HUES48 (cell line): ENCODE results near the gene GOLGA3.
"Not testable (repeated sequence)": the region's sequence is repeated elsewhere in the genome, so short reads cannot be mapped to it uniquely, and the experiment has no call there.

ENCODE experiments used
- H3K27ac ChIP-seq: one replicate; pipeline ENCODE4 v1.7.0; 2013; ENCODE audit warnings: low read depth, low read length, inconsistent platforms
- H3K27me3 ChIP-seq: 2 replicates; pipeline ENCODE4 v1.6.1; 2013; ENCODE audit warnings: mild to moderate bottlenecking, low read length; ENCODE audit not compliant: control insufficient read depth, insufficient read depth
- H3K36me3 ChIP-seq: 2 replicates; pipeline ENCODE4 v1.6.1; 2013; ENCODE audit warnings: low read length; ENCODE audit not compliant: control insufficient read depth, insufficient read depth
- H3K4me1 ChIP-seq: 2 replicates; pipeline ENCODE4 v1.6.1; 2013; ENCODE audit warnings: mild to moderate bottlenecking, low read length; ENCODE audit not compliant: control insufficient read depth, insufficient read depth
- H3K4me3 ChIP-seq: 2 replicates; pipeline ENCODE4 v1.5.1; 2013; ENCODE audit warnings: mild to moderate bottlenecking, low read depth, low read length
- H3K9ac ChIP-seq: 2 replicates; pipeline ENCODE4 v1.6.1; 2013; ENCODE audit warnings: mild to moderate bottlenecking, low read depth, low read length, moderate library complexity
- H3K9me3 ChIP-seq: 2 replicates; pipeline ENCODE4 v1.6.1; 2013; ENCODE audit warnings: low read length; ENCODE audit not compliant: control insufficient read depth, insufficient read depth

The GOLGA3 gene

GRCh38 chr12:132788375-132789098 lies 40.1 kb downstream of the GOLGA3 start:
- no peak overlapping the region for H3K9ac ChIP-seq
- no peak overlapping the region for H3K27ac ChIP-seq
- H3K9me3 ChIP-seq, result no peaks in the 10 kb centered on the region
- no peaks in the 10 kb centered on the region for H3K27me3 ChIP-seq
- H3K36me3 ChIP-seq, result peaks cover 49% of the 10 kb centered on the region
- H3K4me3 ChIP-seq, result no peak overlapping the region
- H3K4me1 ChIP-seq, result no peaks in the 10 kb centered on the region

GRCh38 chr12:132787877-132788276 lies 40.8 kb downstream of the GOLGA3 start:
- H3K9ac ChIP-seq, result no peak overlapping the region
- no peak overlapping the region for H3K4me3 ChIP-seq
- H3K36me3 ChIP-seq, result peaks cover 56% of the 10 kb centered on the region
- H3K27me3 ChIP-seq, result no peaks in the 10 kb centered on the region
- no peak overlapping the region for H3K27ac ChIP-seq
- H3K9me3 ChIP-seq, result no peaks in the 10 kb centered on the region
- no peaks in the 10 kb centered on the region for H3K4me1 ChIP-seq

GRCh38 chr12:132786192-132786591 lies 42.5 kb downstream of the GOLGA3 start:
- H3K4me1 ChIP-seq, result no peaks in the 10 kb centered on the region
- H3K9ac ChIP-seq, result no peak overlapping the region
- H3K36me3 ChIP-seq, result peaks cover 64% of the 10 kb centered on the region
- no peaks in the 10 kb centered on the region for H3K27me3 ChIP-seq
- no peaks in the 10 kb centered on the region for H3K9me3 ChIP-seq
- H3K27ac ChIP-seq, result no peak overlapping the region
- no peak overlapping the region for H3K4me3 ChIP-seq

- Histone ChIP-seq H3K4me1 (no peaks in the 10 kb centered on the region), H3K4me3 (no peak overlapping the region), H3K36me3 (peaks cover 76% of the 10 kb centered on the region), H3K9me3 (no peaks in the 10 kb centered on the region), H3K27me3 (no peaks in the 10 kb centered on the region), H3K9ac (no peak overlapping the region), H3K27ac (no peak overlapping the region)
Measured at GRCh38 chr12:132784580-132784979, 44.1 kb downstream of the GOLGA3 start.

GRCh38 chr12:132783917-132784531 lies 44.6 kb downstream of the GOLGA3 start:
- Histone ChIP-seq H3K27me3 (no peaks in the 10 kb centered on the region), H3K4me3 (no peak overlapping the region), H3K36me3 (peaks cover 71% of the 10 kb centered on the region), H3K9ac (no peak overlapping the region), H3K9me3 (no peaks in the 10 kb centered on the region), H3K27ac (no peak overlapping the region), H3K4me1 (no peaks in the 10 kb centered on the region)

GRCh38 chr12:132781938-132782337 lies 46.7 kb downstream of the GOLGA3 start:
- no peaks in the 10 kb centered on the region for H3K27me3 ChIP-seq
- peaks cover 80% of the 10 kb centered on the region for H3K36me3 ChIP-seq
- no peak overlapping the region for H3K4me3 ChIP-seq
- H3K9me3 ChIP-seq, result no peaks in the 10 kb centered on the region
- no peak overlapping the region for H3K27ac ChIP-seq
- H3K9ac ChIP-seq, result no peak overlapping the region
- no peaks in the 10 kb centered on the region for H3K4me1 ChIP-seq

GRCh38 chr12:132779781-132780353 lies 48.8 kb downstream of the GOLGA3 start:
- Histone ChIP-seq H3K4me3 (no peak overlapping the region), H3K27ac (no peak overlapping the region), H3K9me3 (no peaks in the 10 kb centered on the region), H3K27me3 (no peaks in the 10 kb centered on the region), H3K36me3 (peaks cover 84% of the 10 kb centered on the region), H3K9ac (no peak overlapping the region), H3K4me1 (no peaks in the 10 kb centered on the region)

- H3K9ac ChIP-seq, result no peak overlapping the region
- no peaks in the 10 kb centered on the region for H3K27me3 ChIP-seq
- H3K27ac ChIP-seq, result no peak overlapping the region
- no peaks in the 10 kb centered on the region for H3K4me1 ChIP-seq
- no peak overlapping the region for H3K4me3 ChIP-seq
- H3K9me3 ChIP-seq, result no peaks in the 10 kb centered on the region
- H3K36me3 ChIP-seq, result peaks cover 85% of the 10 kb centered on the region
Measured at GRCh38 chr12:132777614-132778013, 51.1 kb downstream of the GOLGA3 start.

GRCh38 chr12:132776816-132777568 lies 51.7 kb downstream of the GOLGA3 start:
- Histone ChIP-seq H3K36me3 (peaks cover 85% of the 10 kb centered on the region), H3K9me3 (no peaks in the 10 kb centered on the region), H3K4me1 (no peaks in the 10 kb centered on the region), H3K27me3 (no peaks in the 10 kb centered on the region), H3K4me3 (no peak overlapping the region), H3K27ac (no peak overlapping the region), H3K9ac (no peak overlapping the region)

GRCh38 chr12:132776230-132776625 lies 52.4 kb downstream of the GOLGA3 start:
- H3K9ac ChIP-seq, H3K4me3 ChIP-seq, H3K27me3 ChIP-seq, H3K9me3 ChIP-seq, H3K4me1 ChIP-seq, H3K27ac ChIP-seq: not testable (repeated sequence)
- peaks cover 85% of the 10 kb centered on the region for H3K36me3 ChIP-seq
